Psoas muscle (tissue), 8 donors: ENCODE data around the gene AHCYL1. TPM values are rescaled to one million over a fixed set of nuclear protein-coding genes. Genes with fewer than 3 reads are reported as not detected.

Experiments
- ATAC-seq, 4 donors: fragments of 200-7000 bp; cut with Tn5 transposase; one replicate each; pipeline ENCODE4 v1.9.1; 2020; ENCODE audit warnings: moderate library complexity in 3 of 4, mild to moderate bottlenecking in 2 of 4
- DNase-seq, 2 donors: peaks; one replicate each; pipeline ENCODE4 v3.0.0-alpha.2; 2020
- H3K27ac ChIP-seq: fragments of 200-600 bp; one replicate; pipeline ENCODE4 v1.8.0; 2022
- H3K27me3 ChIP-seq, 3 donors: fragments of 200-600 bp in 1 of 3; one replicate each; pipeline versions ENCODE4 v1.6.1 to v1.8.0; 2013 to 2022; ENCODE audit warnings: low read length in 2 of 3, mild to moderate bottlenecking in 2 of 3, moderate library complexity in 1 of 3; ENCODE audit not compliant: insufficient read depth in 3 of 3
- H3K36me3 ChIP-seq, 2 donors: fragments of 200-600 bp in 1 of 2; one replicate each; pipeline versions ENCODE4 v1.6.1 to v1.8.0; 2013 to 2022; ENCODE audit warnings: low read depth in 1 of 2, mild to moderate bottlenecking in 1 of 2, moderate library complexity in 1 of 2; ENCODE audit not compliant: insufficient read depth in 1 of 2
- H3K4me1 ChIP-seq: fragments of 200-600 bp; one replicate; pipeline ENCODE4 v1.8.0; 2022
- H3K4me3 ChIP-seq: fragments of 200-600 bp; one replicate; pipeline ENCODE4 v1.8.0; 2022; ENCODE audit warnings: mild to moderate bottlenecking
- H3K9me3 ChIP-seq: fragments of 200-600 bp; one replicate; pipeline ENCODE4 v1.8.0; 2022
- CTCF ChIP-seq: fragments of 200-600 bp; IDR thresholded peaks from one replicate; pipeline ENCODE4 v1.8.0; 2022; ENCODE audit warnings: antibody characterized with exemption
- WGBS, 3 donors: extraction: QIAGEN DNeasy Blood & Tissue Kit; methylation state at CpG; one replicate each; pipeline versions ENCODE4 v1.1.6 to v1.1.7; 2013; 5-methylcytosine and 5-hydroxymethylcytosine counted together
- intact Hi-C, 2 donors: fragments of 100-400 bp; cut with DNase I; formaldehyde crosslinking; loops; one replicate each; pipeline versions ENCODE4 v1.11.0 to v1.14.2; 2022
- polyA plus RNA-seq, 3 donors: library from polyadenylated mRNA; stranded (reverse); fragments of 200-250 nt; gene quantifications; one replicate each; pipeline ENCODE4 v1.2.3, GENCODE V29; 2013
- total RNA-seq, 4 donors: library from RNA; stranded (reverse); fragmentation: NEBNext Ultra II Directional in 2 of 4; extraction: Animal tissue kit (Norgen Biotek cat#: 25700) in 2 of 4; gene quantifications; one replicate each; pipeline versions ENCODE4 v1.2.1 to v1.2.4, GENCODE V29; 2021 to 2023
- donor health status: healthy with polysubstance abuse.
- donor health status: DM: no; HTN: no; CAD: no; lungs with moderate emphysema.
- donor health status: Bipolar disorder and iron deficiency.
- donor health status: healthy.
- donor health status: DM: yes; HTN: yes; CAD: no.
- donor health status: DM: no; HTN: no; CAD: no.
- donor health status: DM: no; HTN: no; CAD: no.
- donor health status: DM: yes; HTN: yes; CAD: no.

Gene AHCYL1
- total and polyA plus RNA-seq, 7 donors, result 42.5 to 128 (median 60.2) TPM

GRCh38 chr1:110032327-110032726 lies 47.8 kb downstream of the AHCYL1 start:
- H3K4me3 ChIP-seq, result no peak overlapping the region
- H3K9me3 ChIP-seq, result no peaks in the 10 kb centered on the region
- no peaks in the 10 kb centered on the region for H3K27me3 ChIP-seq
- intact Hi-C loops, result no loop called here
- no peak for DNase-seq
- no peak for TF ChIP-seq CTCF
- no peak for ATAC-seq
- WGBS, 3 donors, result 93 to 97% (median 96%) methylated on average over 2 of the region's 2 CpGs
- no peak overlapping the region for H3K27ac ChIP-seq
- H3K4me1 ChIP-seq, result peaks cover 14% of the 10 kb centered on the region
- H3K36me3 ChIP-seq, result peaks cover 0 to 4% of the 10 kb centered on the region in 2 donors

- intact Hi-C loops, result no loop called here
- TF ChIP-seq CTCF, result no peak
- Histone ChIP-seq H3K36me3 (peaks cover 0 to 15% of the 10 kb centered on the region in 2 donors), H3K9me3 (no peaks in the 10 kb centered on the region), H3K4me3 (no peak overlapping the region), H3K27me3 (no peaks in the 10 kb centered on the region), H3K27ac (no peak overlapping the region), H3K4me1 (peaks cover 14% of the 10 kb centered on the region)
- DNase-seq (no peak), ATAC-seq (no peak)
- 84 to 96% (median 92%) methylated on average over 5 of the region's 5 CpGs for WGBS, 3 donors
These were observed 48.9 kb downstream of the AHCYL1 start for GRCh38 chr1:110033421-110033820.

- H3K4me3 ChIP-seq, result peak overlapping the region; percentile 93
- intact Hi-C loops, result no loop called here
- peak overlapping the region; percentile 88 for H3K27ac ChIP-seq
- H3K27me3 ChIP-seq, result no peaks in the 10 kb centered on the region
- DNase-seq, result no peak
- H3K36me3 ChIP-seq, result peaks cover 5 to 21% of the 10 kb centered on the region in 2 donors
- H3K4me1 ChIP-seq, result peaks cover 14% of the 10 kb centered on the region
- ATAC-seq, result no peak
- TF ChIP-seq CTCF, result no peak
- WGBS, 3 donors, result 38 to 61% (median 41%) methylated on average over 4 of the region's 4 CpGs
- H3K9me3 ChIP-seq, result no peaks in the 10 kb centered on the region
These were observed 49.5 kb downstream of the AHCYL1 start for GRCh38 chr1:110034040-110034450.

- 0 to 1% (median 0%) methylated on average over 53 to 66 of the region's 66 CpGs for WGBS, 3 donors
- ATAC-seq (peak; percentile 95 to 97 (median 97)), DNase-seq (peak; percentile 92 to 95)
- TF ChIP-seq CTCF, result no peak
- H3K4me1 ChIP-seq, result peaks cover 14% of the 10 kb centered on the region
- peak within 1 kb of the TSS; percentile 93 for H3K4me3 ChIP-seq
- H3K27ac ChIP-seq, result peak within 1 kb of the TSS; percentile 88
- intact Hi-C loops, result no loop called here
- no peaks in the 10 kb centered on the region for H3K27me3 ChIP-seq
- H3K9me3 ChIP-seq, result no peaks in the 10 kb centered on the region
- H3K36me3 ChIP-seq, result peaks cover 11 to 27% of the 10 kb centered on the region in 2 donors
These were observed 50.1 kb downstream of the AHCYL1 start, which contains the start of gene STRIP1 for GRCh38 chr1:110034451-110035235. Gene STRIP1 (plus strand): TSS chr1:110034624. CDS start chr1:110034638, 14 bp downstream.
